Stimulated activated CD8-positive, alpha-beta memory T cell treated with anti-CD3 and anti-CD28 coated beads, Interleukin-2, amount 100 ng/mL, for 48 hours (primary cell): ENCODE results near the gene SALL1.

Experiments
- DNase-seq, 2 donors: peaks; one replicate each; pipeline ENCODE4 v3.0.0-alpha.2; 2020; ENCODE audit warnings: low read depth in 2 of 2

SALL1 gene

GRCh38 chr16:51156807-51157200 lies 5.7 kb upstream of the SALL1 start:
- DNase-seq: no peak

DNA sequence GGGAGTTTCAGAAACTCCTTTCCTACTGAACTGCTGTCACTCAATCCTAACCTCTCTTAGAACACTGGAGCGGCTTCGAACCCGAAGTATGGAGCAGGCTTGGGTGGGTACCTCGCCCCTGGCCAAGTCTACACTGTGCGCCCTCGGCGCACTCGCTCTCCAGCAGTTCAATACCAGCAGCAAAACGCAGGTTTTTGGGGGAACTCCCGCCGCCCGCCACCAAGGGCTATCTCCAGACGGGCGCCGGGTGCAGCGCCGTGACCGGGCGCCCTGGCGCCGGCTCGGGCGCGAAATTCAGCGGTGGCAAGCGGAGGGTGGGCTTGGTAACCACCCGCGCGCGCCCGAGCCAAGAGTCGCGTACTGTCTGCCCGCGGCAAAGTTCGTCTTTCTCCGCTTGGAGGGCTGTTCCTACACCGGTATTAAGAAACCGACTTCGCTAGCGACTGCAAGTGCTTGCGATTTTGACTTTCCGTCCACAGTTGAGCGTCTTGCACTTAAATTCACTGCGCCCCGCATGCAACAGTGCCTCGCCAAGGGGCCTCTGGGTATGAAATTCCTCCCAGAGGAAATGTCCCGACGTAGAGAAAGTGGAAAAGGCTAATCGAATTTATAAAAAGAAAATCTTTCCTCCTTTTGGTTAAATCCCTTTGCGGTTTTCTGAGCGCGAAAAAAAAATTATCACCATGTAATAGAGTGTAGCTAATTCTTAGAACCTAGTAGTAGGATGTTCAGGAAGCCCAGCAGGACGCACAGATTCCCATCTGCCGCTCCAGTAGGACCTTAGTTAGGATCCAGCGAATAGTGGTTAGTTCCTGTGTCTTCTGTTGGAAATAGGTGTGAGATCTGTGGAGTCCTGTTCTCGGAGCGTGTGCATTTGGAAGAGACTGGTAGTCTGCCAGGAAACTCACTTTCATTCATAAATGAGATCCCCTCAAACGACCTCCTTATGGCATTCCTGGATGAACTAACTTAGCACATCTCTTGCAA lies 5.0 kb upstream of the SALL1 start:
- DNase-seq: no peak

- no peak for DNase-seq
Measured at GRCh38 chr16:51155199-51155607, 4.1 kb upstream of the SALL1 start.

GRCh38 chr16:51154271-51155171 lies 3.5 kb upstream of the SALL1 start:
- no peak for DNase-seq

DNA sequence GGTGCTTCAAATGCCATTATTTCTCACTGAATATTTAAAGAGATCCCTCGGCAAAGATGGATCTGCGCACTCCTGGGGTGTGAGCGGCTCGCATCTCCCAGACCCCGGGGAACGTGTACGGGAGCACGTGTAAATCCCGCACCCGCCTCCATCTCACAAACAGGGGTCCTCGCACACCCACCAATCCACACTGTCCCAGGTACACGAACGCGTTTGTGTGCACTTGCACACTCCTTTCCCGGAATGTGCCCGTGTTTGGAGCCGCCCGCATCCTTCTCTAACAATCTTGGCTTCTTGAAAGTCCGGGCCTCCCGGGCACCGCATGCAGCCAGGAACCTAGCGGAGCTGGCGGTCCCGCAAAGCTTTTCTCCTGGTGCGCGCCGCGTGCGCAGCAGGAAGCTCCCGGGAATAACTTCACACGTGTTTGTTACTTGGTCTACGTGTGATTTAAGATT lies 2.5 kb upstream of the SALL1 start:
- DNase-seq: no peak

- DNase-seq: no peak
Measured at GRCh38 chr16:51152691-51153576, 1.9 kb upstream of the SALL1 start.

DNA sequence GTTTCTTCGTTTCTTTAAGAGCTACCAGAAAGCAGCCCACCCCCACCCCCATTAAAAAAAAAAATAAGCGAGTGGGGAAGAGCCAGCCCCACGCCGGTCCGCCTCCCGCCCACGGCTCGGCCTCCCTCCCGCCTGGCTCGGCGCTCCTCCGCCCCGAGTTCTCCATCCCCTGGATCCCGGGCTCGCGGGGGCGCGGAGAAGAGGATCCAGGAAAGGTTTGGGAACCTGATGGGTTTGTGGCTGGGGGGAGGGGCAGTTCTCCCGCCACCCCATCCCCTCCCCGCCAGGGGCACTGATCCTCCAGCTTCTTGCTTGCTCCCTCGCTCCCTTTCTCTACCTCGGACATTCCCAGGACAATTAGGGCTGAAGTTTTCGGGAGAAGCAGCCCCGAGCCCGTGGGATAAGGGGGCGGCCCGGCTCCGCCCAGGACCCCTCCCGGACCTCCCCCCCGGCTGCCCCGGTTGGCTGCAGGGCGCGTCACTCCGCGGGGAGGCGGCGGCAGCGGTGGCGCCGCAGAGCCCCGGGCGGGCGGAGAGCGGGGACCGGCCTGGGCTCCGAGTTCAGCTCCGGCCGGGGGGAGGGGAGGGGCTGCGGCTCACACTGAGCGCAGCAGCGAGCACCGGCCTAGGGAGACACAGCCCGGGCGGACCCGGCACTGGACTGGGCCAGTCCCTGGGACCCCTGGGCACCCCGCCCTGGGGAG lies 1.0 kb upstream of the SALL1 start:
- DNase-seq: no peak

DNA sequence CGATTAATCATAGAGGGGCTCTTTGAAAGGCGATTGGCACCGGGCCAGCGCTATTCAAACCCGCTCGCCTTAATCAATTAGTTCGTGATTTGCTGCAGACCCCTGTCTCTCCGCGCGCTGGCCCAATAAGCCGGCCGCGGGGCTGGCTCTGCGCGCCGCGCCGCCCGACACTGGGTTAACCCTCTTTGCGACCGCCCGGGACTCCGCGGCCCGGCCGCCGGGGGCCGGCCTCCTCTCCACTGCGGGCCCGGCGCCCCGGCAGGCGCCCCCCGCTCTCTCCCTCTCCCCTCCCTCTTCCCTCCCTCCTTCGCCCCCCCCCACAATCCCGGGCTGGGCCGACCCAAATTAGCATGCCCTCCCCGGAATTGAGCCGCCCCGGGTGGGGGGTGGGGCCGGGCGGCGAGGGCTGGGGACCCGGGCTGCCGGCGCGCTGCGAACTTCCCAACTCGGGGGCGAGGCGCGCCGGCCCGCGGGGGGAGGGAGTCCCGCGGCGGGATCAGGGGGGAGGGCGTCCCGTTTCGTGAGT lies 428 bp upstream of the SALL1 start:
- no peak for DNase-seq

DNA sequence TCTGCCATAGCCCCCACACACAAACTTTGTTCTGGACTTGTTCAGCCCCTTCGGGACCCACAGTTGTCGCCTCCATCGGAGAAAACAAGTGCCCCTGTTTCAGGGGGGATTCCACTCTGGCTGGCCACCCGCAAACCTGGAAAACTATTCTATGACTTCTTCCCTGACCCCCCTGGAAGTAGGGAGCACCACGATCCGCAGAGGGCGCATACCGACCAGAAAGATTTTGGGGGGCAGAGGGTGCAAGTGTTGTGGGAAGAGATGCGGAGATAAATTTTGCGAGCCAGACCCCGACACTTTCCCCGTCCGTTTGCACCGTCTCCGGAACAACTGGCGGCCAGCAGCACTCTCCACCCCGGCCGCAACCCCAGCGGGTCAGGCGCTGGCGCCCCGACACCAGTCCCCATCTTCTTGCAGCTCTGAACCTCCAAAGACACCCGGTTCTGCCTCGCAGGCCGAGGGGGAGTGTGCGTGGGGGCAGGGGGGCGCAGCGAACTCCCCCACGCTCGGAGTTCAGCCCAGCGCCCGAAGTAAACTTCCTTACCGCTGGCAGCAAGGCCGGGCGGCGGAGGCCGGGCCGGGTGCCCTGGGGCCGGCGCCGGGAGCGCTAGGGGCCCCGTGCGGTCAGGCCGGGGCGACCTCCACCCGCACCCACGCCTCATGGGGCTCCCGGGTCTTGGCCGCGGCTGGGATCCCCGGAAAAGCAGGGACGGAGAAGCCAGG lies 744 bp downstream of the SALL1 start:
- DNase-seq: no peak

DNA sequence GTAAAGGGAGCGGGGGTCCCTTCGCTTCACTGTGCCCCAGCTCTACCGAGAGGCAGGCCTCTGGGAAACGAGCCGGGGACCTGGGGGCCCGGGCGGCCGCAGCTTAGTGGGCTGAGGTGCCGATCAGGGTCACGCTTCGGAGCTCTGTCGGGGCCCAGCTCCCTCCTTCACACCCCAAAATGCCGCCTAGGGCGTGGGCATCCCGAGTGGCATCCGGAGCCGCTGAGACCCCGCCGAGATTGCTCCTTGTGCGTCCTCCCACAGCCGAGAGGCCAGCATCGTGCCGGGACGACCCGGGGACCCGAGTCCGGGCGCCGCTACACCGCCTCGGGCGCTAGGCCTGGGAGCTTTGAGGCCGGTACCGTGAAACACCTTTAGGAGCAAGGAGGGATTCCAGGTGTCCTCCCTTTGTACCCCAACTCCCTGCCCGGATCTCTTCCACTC lies 1.3 kb downstream of the SALL1 start:
- no peak for DNase-seq

GRCh38 chr16:51149251-51149661 lies 1.8 kb downstream of the SALL1 start:
- DNase-seq: no peak

GRCh38 chr16:51148678-51149228 lies 2.3 kb downstream of the SALL1 start:
- DNase-seq: no peak

DNA sequence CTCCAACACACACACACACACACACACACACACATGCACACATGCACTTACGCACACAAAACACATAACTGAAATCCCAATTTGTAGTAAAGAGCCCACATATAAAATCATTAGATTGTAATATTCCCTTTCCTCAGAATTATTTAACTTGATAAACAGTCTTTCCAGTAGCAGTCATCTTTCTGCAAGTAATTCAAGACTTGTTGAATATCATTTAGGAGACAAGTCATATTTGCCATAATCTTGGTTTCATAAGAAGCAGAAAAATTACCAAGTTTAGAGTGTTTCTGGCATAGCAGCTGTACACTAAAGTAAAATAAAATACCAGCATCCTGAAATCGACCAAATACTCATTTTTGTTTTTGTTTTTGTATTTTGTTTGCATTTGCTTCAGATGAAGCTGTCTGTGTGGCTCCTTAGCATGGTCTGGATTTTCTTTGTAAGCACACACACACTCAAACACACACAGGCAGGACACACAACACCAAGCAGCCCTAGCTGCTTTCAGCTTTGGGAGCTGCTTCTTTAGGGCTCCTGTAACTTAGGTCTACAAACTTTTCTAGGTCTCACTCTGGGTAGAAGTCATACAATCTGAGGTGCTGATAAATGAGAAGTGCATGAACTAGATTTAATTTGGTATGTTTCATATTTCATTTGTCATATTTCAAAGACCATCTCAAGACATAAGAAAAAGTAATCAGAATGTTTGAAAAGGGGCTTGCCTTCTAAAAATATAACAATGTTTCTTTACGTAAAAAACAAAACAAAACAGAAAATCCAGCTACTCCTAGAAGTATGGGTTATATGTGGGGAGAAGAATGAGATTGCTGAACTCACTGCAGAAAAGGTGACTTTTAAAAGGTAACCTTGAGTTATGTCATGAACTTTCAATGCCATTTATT lies 3.0 kb downstream of the SALL1 start:
- DNase-seq: no peak

DNA sequence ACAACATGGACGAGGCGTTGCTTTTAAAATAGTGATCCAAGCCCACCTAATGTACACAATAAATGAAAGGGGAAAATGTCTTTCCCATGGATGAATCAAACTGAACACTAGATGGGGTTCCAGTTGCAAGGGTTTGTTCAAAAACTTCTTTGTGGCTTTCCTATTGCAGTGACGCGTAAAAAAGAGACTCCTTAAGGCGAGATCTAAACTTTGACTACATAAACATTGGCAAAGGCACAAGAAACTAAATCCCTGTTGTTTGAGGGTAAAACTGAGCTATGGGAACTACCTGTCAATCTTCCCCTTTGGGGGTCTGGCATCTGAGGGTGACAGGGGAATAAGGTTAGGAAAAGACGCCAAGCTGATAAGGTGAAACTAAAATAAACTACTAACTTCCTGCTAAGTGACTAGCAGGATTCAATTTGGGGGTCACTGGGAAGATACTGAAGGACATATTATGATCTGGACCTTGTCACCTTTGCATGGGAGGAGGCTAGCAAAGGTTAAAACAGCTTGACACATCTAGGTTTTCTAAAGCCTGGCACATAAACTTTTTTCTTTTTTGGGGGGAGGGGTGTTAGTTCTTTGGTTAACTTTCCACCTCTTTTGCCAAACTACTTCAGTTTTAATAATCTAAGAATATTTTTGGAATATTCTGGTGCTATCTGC lies 4.7 kb downstream of the SALL1 start:
- no peak for DNase-seq

DNA sequence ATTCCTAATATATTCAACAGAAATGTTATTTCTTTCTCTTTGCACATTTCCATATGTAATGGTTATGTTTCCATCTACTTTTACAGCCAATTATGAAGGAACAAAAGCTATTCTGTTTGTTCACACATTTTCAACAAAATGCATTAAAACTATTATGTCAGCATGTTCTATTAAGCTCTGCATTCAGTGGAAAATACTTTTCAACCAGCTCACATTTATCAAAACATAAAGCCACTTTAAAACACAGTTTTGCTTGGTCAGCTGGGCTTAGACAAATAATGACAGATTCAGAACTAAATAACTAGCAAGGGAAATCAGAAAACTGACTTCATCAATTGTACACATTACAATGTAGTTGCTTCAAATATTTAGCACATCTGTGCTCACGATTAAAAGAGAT lies 6.9 kb downstream of the SALL1 start:
- no peak for DNase-seq

GRCh38 chr16:51143196-51143977 lies 7.7 kb downstream of the SALL1 start:
- DNase-seq: no peak

DNA sequence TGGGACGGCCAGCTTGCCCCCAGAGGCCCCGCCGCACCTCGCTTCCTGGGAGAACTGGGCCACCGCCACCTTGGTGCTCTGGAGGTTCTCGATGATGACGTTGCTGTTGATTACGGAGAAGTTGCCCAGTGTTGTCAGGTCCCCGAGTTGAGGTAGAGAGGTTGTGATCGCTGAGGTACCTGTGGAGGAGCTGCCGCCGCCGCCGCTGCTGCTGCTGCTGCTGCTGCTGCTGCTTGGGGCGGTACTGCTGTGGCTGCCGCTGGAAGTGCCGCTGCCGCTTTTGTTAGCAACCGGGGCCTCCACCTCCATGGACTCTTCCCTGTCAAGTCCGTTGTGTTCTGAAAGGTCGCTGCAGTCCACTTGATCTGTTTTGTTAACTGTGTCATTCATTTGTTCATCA lies 9.5 kb downstream of the SALL1 start:
- DNase-seq: no peak
